GM21447 (cell line): ENCODE results near the gene TTC6.

ENCODE experiments used
- ATAC-seq: cut with Tn5 transposase; IDR thresholded peaks from one replicate; pipeline ENCODE4 v1.9.1; 2021; ENCODE audit not compliant: unreplicated experiment

The TTC6 gene

DNA sequence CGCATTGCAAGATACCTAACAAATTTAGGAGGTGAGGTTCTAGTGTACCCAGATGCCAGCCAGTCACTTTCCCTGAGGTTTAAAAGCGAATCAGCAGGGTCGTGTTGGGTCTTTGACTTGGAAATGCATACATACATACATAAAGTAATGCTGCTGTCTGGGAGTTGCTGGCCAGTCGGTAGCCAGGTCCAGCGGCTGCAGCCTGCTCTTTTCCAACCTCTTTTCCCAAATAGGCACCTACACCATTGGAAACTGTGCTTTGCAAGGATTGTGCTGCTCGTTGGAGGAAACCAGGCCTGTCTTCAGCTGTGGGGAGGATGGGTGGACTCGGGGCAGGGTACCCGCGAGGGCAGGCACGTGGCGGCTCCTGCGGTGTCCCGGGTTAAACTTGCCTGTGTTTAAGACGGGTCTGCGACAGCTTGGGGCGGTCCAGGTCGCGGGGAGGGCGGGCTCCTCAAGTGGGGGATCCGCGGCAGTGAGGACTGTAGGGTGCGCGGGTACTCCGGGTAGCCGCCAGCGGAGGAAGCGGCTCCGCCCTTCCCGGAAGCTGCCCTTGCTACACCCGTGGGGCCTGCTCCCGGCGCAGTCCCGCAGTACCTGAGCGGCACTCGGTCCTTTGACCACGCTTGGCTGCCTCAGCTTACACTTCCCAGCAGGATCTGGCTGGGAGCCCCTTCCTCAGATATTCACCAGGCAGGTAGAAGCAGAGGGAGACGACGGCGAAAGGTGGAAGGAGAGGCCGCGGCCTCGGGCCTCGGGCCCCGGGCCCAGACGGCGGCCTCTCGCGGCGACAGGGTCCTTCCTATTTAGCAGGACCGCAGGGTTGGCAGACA is 2.7 kb downstream of the TTC6 start:
- ATAC-seq = no peak

GRCh38 chr14:37598747-37599506 is 3.5 kb downstream of the TTC6 start:
- no peak for ATAC-seq

DNA sequence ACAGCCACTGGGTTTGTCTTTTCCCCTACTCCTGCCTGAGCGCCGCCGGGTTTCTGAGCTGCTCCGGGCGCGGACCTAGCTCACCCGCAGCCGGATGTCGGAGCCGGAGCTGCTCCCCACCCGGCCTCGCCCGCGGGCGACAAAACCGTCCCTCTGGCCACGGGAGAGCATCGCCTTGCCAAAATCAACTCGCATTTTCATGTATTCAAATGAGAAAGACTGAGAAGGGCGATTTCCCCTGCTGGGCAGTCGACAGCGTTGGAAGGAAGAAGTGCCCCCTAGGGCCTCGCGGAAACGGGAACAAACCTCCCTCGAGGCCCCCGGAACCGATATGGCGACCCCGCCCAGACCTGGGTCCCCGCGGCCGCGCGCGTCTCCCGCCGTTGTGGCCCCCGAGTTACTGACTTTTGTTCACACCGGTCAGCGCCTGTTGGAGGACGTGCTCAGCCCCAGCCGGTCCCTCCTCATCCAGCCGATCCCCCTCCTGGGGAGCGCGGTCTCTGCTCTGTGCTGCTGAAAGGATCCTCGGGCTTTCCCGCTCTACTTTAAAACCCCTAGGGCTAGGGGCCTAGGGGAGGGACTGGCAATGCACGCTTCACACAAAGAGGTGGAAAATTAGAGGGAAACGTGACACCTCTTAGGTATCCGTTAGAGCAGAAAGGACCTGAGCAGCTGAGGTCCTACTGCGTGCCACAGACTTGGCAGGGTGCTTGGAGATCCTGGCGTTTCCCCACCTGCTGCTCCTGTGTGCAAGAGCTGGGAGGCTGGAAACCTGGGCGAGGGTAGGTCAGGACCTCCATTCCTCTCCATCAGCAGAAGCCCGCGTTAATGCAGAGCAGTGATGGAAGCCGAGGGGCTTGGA is 4.3 kb downstream of the TTC6 start:
- ATAC-seq = no peak

DNA sequence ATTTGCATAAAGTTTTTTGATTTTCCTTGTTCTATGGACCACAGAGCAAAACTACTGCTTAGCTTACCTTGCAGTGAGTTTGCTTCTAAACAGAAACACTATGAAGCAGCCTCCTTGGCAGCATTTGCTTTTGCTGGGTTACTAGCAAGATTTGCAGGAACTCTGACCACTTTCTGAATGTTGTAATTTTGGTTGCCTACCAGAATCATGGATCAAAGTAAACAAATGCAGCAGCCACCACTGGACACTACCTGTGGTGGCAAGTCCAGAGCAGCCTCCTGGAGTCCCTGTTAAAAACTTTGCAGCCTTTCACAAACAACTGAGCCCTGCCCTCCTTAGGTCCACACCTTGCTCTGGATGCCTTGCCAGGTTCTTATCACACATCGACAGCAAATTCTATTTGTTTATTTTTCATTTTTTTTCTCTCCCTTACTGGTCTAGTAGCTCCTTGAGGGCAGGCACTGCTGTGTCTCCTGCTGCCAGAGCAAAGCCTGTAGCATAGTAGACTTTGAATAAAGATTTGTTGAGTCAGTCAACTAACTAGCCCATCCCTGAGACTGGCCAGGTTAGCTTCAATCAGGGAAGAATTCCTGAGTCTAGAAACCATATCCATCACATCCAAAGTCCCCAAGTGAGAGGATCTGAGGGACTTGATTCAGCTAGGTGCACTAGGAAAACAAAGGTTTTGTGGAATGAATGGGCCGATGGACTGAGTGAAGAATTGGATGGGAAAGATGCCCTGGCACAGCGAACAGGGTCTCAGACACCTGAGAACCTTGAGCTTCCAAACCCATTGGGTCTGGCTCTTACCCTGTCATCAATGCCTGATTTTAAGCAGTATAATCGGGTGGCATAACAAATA is 5.7 kb downstream of the TTC6 start:
- no peak for ATAC-seq

DNA sequence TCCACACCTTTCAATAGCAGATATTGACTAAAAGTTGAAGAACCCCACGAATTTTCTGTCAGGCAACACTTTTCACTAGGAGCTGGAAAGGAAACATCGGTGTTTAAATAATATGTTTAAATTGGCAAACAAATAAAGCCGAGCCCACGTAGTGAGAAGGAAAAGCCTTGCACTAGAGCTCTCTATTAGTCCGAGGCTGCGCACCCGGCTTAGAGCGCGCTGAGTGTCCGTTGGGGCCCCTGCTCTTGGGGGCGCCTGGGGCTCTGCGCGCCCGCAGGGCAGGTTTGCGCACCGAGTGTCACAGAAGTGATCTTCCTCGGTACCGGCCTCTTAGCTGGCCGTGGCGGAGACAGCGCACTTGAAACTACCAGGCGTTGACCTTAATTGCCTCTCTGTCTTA is 6.4 kb downstream of the TTC6 start:
- no peak for ATAC-seq

GRCh38 chr14:37602605-37603453 is 7.4 kb downstream of the TTC6 start:
- no peak for ATAC-seq

GRCh38 chr14:37603688-37604251 is 8.3 kb downstream of the TTC6 start:
- no peak for ATAC-seq

DNA sequence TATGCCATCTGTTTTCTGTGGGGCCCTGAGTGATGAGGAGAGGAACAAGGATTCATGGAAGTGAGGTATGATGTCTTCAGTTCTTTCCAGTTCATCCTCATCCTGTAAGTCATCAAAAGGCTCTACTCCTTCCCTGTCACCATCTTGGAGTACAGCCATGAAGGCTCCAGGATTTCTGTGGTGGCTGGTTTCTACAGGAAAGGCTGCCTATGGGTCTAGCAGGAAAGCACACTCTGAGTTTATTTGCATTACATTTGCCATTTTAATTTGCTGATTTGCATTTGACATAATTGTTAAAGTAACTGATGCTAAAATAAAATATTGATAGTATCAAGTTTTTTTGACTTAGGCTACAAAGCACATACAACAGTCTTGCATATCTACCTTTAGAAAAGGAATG is 11.2 kb downstream of the TTC6 start:
- ATAC-seq = no peak

DNA sequence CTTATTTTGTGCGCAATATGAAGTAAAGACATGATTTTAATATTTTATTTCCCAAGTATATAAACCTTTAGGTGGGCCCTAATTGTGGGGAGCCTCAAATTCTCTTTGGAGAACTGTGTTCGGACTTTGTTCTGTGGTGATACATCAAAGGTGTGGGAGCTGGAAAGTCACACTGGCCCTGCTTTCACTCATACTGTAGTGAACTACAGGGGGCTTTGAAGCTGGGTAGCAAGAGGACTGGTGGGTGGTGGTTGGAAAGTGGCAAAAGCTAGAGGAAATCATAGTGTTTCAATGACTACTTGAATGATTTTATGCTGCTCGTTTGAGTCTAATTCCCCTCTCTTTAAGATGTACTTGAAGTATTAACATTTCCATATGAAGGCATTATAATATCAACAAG is 13.2 kb downstream of the TTC6 start:
- no peak for ATAC-seq

DNA sequence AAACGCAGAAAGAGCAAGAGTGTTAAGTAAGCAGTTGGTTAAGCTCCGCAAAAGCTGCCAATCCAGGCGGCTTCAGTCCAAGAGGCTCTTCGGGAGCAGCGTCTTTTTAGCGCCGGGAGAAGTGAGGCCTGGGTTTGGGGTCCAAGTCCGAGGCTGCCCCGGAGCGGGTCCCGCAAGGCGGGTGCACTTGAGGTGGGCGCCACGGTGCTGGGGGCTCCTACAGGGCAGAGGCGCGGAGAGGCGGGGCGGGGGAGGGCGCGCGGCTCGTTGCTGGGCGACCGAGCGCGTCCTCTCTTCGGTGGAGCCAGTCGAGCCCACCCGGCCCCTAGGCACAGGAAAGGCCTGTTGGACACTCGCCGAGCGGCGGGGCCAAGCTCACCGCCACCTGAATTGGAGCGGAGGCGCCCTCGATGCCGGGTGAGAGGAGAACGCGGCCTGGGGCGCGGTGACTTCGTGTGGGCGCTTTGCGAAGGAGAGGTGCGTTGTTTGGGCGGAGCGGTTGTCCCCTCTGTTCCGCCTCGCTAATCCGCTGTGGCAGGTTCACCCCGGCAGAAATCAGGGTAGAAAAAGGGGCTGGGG is 15.6 kb downstream of the TTC6 start:
- no peak for ATAC-seq

DNA sequence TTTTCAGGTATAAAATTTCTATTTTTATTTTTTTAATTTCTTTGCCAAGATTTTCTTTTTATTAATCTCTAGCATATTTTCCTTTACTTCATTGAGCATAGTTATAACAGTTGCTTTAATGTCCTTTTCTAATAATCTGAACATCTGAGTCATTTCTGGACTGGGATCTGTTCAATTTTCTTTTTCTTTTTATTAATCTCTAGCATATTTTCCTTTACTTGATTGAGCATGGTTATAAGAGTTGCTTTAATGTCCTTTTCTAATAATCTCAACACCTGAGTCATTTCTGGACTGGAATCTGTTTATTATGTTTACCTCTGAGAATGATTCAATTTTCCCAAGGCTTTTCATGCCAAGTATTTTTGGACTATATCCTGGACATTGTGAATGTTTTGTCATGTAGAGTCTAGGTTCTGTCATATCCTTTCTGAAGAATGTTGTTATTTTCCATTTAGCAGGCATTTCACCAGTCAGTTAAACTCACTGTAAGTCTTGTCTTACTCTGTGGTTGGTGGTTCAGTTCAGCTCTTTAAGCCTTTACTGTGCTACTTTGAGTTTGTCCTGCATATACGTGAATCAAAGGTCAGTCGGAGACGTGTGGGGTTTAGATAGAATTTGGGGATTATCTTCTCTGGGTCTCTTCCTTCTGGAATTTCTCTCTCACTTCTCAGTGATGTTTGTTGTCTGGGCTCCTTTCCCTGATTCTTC is 20.3 kb downstream of the TTC6 start:
- no peak for ATAC-seq

DNA sequence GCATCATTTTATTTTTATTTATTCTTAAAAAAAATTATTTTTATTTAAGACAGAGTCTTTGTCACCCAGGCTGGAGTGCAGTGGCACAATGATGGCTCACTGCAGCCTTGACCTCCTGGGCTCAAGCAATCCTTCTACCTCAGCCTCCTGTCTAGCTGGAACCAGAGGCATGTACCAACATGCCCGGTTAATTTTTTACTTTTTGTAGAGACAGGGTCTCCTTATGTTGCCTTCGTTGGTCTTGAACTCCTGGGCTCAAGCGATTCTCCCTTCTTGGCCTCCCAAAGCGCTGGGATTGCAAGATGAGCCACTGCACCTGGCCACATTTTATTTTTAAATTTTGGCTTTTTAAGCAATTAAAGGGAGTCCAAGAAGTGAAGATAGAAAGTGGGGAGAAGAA is 21.4 kb downstream of the TTC6 start:
- ATAC-seq = no peak

- ATAC-seq = no peak
Measured at GRCh38 chr14:37617864-37618365, 22.5 kb downstream of the TTC6 start.

DNA sequence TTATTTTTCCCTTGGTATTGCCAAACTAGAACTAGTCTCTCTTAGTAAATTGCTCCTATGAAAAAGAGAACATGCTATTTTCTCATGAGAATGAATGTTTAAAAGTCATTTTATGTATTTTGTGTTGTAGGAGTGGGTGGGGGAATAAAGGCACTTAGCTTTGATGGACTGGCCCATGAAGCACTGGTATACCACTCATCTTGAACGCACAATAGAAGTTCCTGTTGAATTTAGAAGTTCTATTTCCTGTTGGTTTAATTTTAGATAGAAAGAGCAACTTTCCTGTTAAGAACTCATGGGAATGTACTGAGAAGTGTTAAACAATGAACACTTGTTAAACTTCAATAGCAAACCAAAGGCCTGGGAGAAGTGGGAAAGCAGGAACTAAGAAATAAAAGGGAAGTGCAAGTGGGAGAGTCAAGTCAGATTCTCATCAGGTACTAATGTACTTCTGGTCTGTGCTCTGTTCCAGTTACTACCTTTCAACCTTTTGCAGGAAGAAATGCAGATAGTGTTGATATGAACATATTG is 23.1 kb downstream of the TTC6 start:
- ATAC-seq = no peak

- no peak for ATAC-seq
Measured at GRCh38 chr14:37620856-37621255, 25.4 kb downstream of the TTC6 start.

DNA sequence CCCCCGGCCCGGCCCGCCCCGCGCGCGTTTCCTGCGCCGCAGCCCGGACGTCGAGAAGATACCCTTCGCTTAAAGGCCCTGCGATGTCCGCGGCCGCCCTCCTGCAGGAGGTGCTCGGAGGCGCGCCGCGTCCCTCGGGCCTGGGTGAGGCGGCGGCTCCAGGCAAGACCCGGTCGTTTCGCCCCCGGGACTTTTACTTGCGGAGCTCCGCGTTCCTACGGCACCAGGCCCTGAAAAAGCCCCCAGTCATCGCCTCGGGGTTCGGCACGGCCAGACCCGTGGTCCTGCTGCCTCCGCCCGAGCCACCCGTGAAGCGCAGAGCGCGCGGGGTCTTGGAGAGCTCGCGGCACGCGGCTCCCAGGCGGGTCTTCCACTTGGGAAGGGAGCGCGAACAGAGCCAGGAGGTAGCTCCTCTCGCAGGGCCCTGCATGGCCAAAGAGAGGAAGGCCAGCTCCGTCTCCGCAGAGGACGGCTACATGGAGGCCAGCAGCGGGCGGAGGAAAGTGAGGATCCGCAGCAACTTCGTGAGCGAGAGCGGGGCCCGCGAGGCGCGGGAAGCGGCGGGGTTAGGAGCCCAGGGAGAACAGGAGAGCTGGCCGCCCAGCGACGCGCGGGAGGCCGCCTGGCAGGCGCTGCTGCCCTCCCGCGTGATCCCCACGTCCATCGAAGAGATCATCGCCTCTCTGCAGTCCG is 26.9 kb downstream of the TTC6 start:
- ATAC-seq = no peak

DNA sequence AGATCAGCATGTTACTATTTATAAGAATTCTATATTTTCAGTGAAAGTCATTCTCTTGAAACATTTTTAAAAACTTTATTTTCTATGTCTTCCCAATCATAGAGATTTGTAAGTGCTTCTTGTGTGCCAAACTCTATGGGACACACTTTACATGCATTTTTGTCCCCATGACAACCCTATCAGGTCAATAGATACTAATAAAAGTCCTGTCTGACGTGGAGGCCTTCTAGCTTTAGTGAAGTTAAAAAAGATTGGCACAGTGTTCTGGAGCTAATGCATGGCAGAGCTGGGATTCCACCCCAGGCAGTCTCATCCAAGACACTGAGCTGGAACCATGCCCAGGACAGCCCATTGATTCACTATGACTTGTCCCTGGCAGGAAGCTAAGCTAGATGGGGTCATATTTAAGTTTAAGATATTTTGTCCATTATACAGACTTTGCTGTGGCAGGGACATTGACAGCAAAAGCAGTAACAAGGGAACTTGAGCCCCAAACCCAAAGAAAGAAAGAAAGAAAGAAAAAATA is 28.1 kb downstream of the TTC6 start:
- ATAC-seq = no peak
